Neural cell (in vitro differentiated cells): ENCODE results near the gene GOLGA3.

Source experiments
- EZH2 ChIP-seq: fragments of 200-600, 300-800 bp; shearing (Covaris generic), sonication (generic); IDR thresholded peaks from 2 replicates; pipeline ENCODE4 v1.6.1; 2014; ENCODE audit warnings: antibody characterized with exemption, low read length, borderline replicate concordance, mild to moderate bottlenecking; ENCODE audit not compliant: insufficient read depth, poor library complexity, severe bottlenecking
- MXI1 ChIP-seq: fragments of 450-650 bp; conservative IDR thresholded peaks from 2 replicates; pipeline ENCODE4 v1.6.1; 2014; ENCODE audit warnings: antibody characterized with exemption, mild to moderate bottlenecking; ENCODE audit not compliant: poor library complexity, severe bottlenecking
- POLR2AphosphoS5 ChIP-seq: IDR thresholded peaks from 2 replicates; pipeline ENCODE4 v1.6.1; 2012
- RAD21 ChIP-seq: fragments of 450-650 bp; conservative IDR thresholded peaks from 2 replicates; pipeline ENCODE4 v1.6.1; 2014; ENCODE audit warnings: antibody characterized with exemption, mild to moderate bottlenecking, moderate library complexity
- REST ChIP-seq: IDR thresholded peaks from 2 replicates; pipeline ENCODE4 v1.6.1; 2012; ENCODE audit warnings: borderline replicate concordance
- SMC3 ChIP-seq: fragments of 450-650 bp; conservative IDR thresholded peaks from 2 replicates; pipeline ENCODE4 v1.6.1; 2014; ENCODE audit warnings: antibody characterized with exemption, mild to moderate bottlenecking, moderate library complexity; ENCODE audit not compliant: poor library complexity
- TAF1 ChIP-seq: IDR thresholded peaks from 2 replicates; pipeline ENCODE4 v1.6.1; 2012; ENCODE audit warnings: low read depth
- TF ChIP-seq, protein P1 (sequence below): fragments of 450-650 bp; IDR thresholded peaks from 2 replicates; pipeline ENCODE4 v1.5.1; 2014; ENCODE audit warnings: antibody characterized with exemption, mild to moderate bottlenecking, moderate library complexity; ENCODE audit not compliant: poor library complexity, severe bottlenecking

- TF ChIP-seq, protein P1, sequence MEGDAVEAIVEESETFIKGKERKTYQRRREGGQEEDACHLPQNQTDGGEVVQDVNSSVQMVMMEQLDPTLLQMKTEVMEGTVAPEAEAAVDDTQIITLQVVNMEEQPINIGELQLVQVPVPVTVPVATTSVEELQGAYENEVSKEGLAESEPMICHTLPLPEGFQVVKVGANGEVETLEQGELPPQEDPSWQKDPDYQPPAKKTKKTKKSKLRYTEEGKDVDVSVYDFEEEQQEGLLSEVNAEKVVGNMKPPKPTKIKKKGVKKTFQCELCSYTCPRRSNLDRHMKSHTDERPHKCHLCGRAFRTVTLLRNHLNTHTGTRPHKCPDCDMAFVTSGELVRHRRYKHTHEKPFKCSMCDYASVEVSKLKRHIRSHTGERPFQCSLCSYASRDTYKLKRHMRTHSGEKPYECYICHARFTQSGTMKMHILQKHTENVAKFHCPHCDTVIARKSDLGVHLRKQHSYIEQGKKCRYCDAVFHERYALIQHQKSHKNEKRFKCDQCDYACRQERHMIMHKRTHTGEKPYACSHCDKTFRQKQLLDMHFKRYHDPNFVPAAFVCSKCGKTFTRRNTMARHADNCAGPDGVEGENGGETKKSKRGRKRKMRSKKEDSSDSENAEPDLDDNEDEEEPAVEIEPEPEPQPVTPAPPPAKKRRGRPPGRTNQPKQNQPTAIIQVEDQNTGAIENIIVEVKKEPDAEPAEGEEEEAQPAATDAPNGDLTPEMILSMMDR = no peak
- TF ChIP-seq POLR2AphosphoS5 = no peak
- no peak for TF ChIP-seq RAD21
- no peak for TF ChIP-seq MXI1
- no peak for TF ChIP-seq TAF1
- no peak for TF ChIP-seq SMC3
- no peak for TF ChIP-seq EZH2
- no peak for TF ChIP-seq REST
Measured at GRCh38 chr12:132847363-132848356, 19.0 kb upstream of the GOLGA3 start.
